ENCODE results near the gene ATP1A3. TPM values are rescaled to one million over a fixed set of nuclear protein-coding genes. Genes with fewer than 3 reads are reported as not detected.

The ATP1A3 gene
- total RNA-seq, 2 experiments from 2014 or later, result 3.2 to 4.6 TPM

DNA sequence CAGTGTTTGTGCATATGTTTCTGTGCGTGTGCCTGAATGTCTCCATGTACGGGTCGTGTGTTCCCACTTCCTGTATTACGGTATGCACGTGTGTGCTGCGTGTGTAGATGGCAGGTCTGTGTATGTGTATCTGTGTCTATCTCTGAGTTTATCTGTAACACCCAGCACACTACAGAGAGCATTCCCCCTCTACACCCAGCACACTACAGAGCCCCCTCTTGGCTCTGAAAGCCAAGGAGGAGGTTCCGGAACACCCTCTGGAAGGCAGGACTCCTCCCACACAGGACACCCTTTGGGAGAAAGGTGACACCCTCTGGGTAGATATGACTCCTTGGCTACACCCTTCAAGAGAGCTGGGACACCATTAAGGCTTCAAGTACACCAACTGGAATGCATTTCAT lies 63.7 kb downstream of the ATP1A3 start:
- no peak overlapping the region for H3K4me3 ChIP-seq (ENCODE audit: low read length)
- H3K36me3 ChIP-seq (ENCODE audit: insufficient read depth, low read length), result no peaks in the 10 kb centered on the region
- no peak for DNase-seq
- H3K4me1 ChIP-seq (ENCODE audit: insufficient read depth, low read length), result peaks cover 50% of the 10 kb centered on the region
- H3K27ac ChIP-seq (ENCODE audit: low read depth in 1 of 2, low read length in 2 of 2), result no peak overlapping the region
- Mint-ChIP-seq H3K27me3 (no peaks in the 10 kb centered on the region), H3K4me3 (peak overlapping the region; percentile 82), H3K4me1 (ENCODE audit: low read depth) (peaks cover 53% of the 10 kb centered on the region), H3K9me3 (no peaks in the 10 kb centered on the region), H3K27ac (peak overlapping the region; percentile 86), H3K36me3 (ENCODE audit: low read depth) (peaks cover 6% of the 10 kb centered on the region)
- CTCF ChIA-PET, result interaction anchor here (1.8 to 2.5 kb wide), 3 partner anchors 57 to 71 kb away, joined by 6 to 9 read pairs (median 9); partner anchors contain the start of gene RPS19
- H3K9me3 ChIP-seq (ENCODE audit: control insufficient read depth in 1 of 2, insufficient read depth in 1 of 2, low read length in 2 of 2), result no peaks in the 10 kb centered on the region
- H3K27me3 ChIP-seq (ENCODE audit: control insufficient read depth in 1 of 2, insufficient read depth in 2 of 2, low read length in 2 of 2), result no peaks in the 10 kb centered on the region
- peak; percentile 19 for ATAC-seq (ENCODE audit: poor library complexity)
- TF ChIP-seq, protein P1, sequence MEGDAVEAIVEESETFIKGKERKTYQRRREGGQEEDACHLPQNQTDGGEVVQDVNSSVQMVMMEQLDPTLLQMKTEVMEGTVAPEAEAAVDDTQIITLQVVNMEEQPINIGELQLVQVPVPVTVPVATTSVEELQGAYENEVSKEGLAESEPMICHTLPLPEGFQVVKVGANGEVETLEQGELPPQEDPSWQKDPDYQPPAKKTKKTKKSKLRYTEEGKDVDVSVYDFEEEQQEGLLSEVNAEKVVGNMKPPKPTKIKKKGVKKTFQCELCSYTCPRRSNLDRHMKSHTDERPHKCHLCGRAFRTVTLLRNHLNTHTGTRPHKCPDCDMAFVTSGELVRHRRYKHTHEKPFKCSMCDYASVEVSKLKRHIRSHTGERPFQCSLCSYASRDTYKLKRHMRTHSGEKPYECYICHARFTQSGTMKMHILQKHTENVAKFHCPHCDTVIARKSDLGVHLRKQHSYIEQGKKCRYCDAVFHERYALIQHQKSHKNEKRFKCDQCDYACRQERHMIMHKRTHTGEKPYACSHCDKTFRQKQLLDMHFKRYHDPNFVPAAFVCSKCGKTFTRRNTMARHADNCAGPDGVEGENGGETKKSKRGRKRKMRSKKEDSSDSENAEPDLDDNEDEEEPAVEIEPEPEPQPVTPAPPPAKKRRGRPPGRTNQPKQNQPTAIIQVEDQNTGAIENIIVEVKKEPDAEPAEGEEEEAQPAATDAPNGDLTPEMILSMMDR (IDR thresholded peaks at IDR 0.05), result no peak
- POLR2A ChIA-PET, result interaction anchor here (0.8 to 4.7 kb wide), 7 partner anchors 13 to 70 kb away, joined by 3 to 62 read pairs (median 7); partner anchors contain the start of genes ARHGEF1 and RPS19
- intact Hi-C loops (cut with DNase I, micrococcal nuclease), result loop anchor here in 1 of 2 experiments (5.0 kb wide), 1 partner anchor 58 kb away; no protein-coding TSS in a partner anchor

DNA sequence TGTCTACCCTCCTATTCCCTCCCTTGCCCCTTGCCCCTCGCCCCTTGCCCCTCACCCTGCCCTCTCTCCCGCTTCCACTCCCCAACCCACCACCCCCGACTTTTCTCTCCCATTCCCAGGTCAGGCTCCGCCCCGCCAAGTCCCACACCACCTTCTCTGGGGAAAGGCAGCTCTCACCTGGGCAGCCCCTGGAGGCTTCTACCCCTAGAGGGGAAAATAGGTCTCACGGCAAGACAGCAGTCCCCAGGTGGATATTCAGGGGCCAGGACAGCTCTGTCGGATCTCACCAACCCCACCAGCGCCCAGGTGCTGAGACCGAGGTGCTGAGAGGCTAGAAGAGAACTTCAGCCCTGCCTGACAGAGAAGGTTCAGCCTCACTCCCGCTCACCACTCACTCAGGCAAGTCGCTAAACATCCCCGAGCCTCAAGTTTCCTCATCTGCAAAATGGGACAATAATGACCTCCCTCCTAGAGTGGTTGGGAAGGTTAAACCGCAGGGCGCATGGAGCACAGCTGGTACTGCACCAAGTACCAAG lies 64.4 kb downstream of the ATP1A3 start:
- H3K9me3 ChIP-seq (ENCODE audit: control insufficient read depth in 1 of 2, insufficient read depth in 1 of 2, low read length in 2 of 2), result no peaks in the 10 kb centered on the region
- no peaks in the 10 kb centered on the region for H3K27me3 ChIP-seq (ENCODE audit: control insufficient read depth in 1 of 2, insufficient read depth in 2 of 2, low read length in 2 of 2)
- TF ChIP-seq, protein P1 (IDR thresholded peaks at IDR 0.05), result no peak
- no peak overlapping the region for H3K4me3 ChIP-seq (ENCODE audit: low read length)
- DNase-seq (no peak), ATAC-seq (ENCODE audit: poor library complexity) (no peak)
- H3K27ac ChIP-seq (ENCODE audit: low read depth in 1 of 2, low read length in 2 of 2), result peak overlapping the region in 1 of 2 donors; percentile 37
- Mint-ChIP-seq H3K9me3 (no peaks in the 10 kb centered on the region), H3K4me1 (ENCODE audit: low read depth) (peaks cover 46% of the 10 kb centered on the region), H3K27ac (peak overlapping the region; percentile 86), H3K36me3 (ENCODE audit: low read depth) (peaks cover 6% of the 10 kb centered on the region), H3K27me3 (no peaks in the 10 kb centered on the region), H3K4me3 (peak overlapping the region; percentile 82)
- intact Hi-C loops (cut with DNase I, micrococcal nuclease), result loop anchor here (2.0 to 5.0 kb wide), 4 partner anchors 15 to 57 kb away; no protein-coding TSS in a partner anchor
- H3K36me3 ChIP-seq (ENCODE audit: insufficient read depth, low read length), result no peaks in the 10 kb centered on the region
- CTCF ChIA-PET, result interaction anchor here (2.1 to 2.5 kb wide), 2 partner anchors 56 to 70 kb away, joined by 9 read pairs; partner anchors contain the start of gene RPS19
- peaks cover 43% of the 10 kb centered on the region for H3K4me1 ChIP-seq (ENCODE audit: insufficient read depth, low read length)
- POLR2A ChIA-PET, result interaction anchor here (1.0 to 4.7 kb wide), 5 partner anchors 18 to 69 kb away, joined by 5 to 62 read pairs (median 7); partner anchors contain the start of genes ARHGEF1 and RPS19

DNA sequence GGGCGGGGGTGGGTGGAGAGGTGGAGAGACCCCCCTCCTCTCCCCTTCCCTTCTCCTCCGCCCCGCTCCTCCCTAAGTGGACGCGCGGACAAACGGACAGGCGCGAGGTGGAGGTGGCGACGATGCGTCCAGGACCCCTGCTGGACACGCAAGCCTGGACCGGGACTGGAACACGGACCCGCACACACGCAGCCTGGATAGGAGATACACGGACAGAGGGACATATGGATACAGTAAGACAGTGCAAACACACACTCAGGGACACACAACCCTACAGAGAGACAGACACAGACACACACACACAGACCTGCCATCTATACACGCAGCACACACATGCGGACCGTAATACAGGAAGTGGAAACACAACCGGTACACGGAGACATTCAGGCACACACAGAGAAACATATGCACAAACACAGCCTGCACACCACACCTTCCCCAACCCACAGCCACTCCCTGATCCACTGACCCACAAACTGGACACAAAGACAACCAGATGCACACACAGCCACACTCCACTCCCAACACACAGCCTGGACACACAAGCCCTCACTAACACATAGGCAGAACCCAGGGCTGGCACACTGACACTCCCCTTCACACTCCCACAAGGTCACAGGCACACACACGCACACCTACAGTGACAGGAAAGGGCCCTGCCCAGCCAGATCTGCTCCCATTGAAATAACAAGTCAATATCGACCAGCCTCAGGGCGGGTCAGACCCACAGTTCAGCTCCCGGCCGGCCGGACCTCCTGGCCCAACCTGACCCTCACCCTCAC lies 65.1 kb downstream of the ATP1A3 start:
- no peaks in the 10 kb centered on the region for H3K9me3 Mint-ChIP-seq
- CTCF ChIA-PET, result interaction anchor here (2.1 to 2.5 kb wide), 2 partner anchors 56 to 69 kb away, joined by 9 read pairs; partner anchors contain the start of gene RPS19
- H3K9me3 ChIP-seq (ENCODE audit: control insufficient read depth in 1 of 2, insufficient read depth in 1 of 2, low read length in 2 of 2), result no peaks in the 10 kb centered on the region
- POLR2A ChIA-PET, result interaction anchor here (1.0 to 4.7 kb wide), 12 partner anchors 12 to 69 kb away, joined by 3 to 62 read pairs (median 6); partner anchors contain the start of genes ARHGEF1 and RPS19
- no peaks in the 10 kb centered on the region for H3K27me3 Mint-ChIP-seq
- peak in 6 of 14 experiments; percentile 20 to 74 (median 66) for DNase-seq
- peaks cover 40% of the 10 kb centered on the region for H3K4me1 Mint-ChIP-seq (ENCODE audit: low read depth)
- H3K27ac ChIP-seq (ENCODE audit: low read depth in 1 of 2, low read length in 2 of 2), result peak overlapping the region in 1 of 2 donors; percentile 37
- no peaks in the 10 kb centered on the region for H3K27me3 ChIP-seq (ENCODE audit: control insufficient read depth in 1 of 2, insufficient read depth in 2 of 2, low read length in 2 of 2)
- peak; percentile 76 for ATAC-seq (ENCODE audit: poor library complexity)
- peak overlapping the region; percentile 90 for H3K4me3 Mint-ChIP-seq
- peaks cover 36% of the 10 kb centered on the region for H3K4me1 ChIP-seq (ENCODE audit: insufficient read depth, low read length)
- intact Hi-C loops (cut with DNase I, micrococcal nuclease), result loop anchor here (2.0 to 5.0 kb wide), 3 partner anchors 16 to 42 kb away; no protein-coding TSS in a partner anchor
- H3K27ac Mint-ChIP-seq, result peak overlapping the region; percentile 86
- peak overlapping the region; percentile 71 for H3K4me3 ChIP-seq (ENCODE audit: low read length)
- no peaks in the 10 kb centered on the region for H3K36me3 ChIP-seq (ENCODE audit: insufficient read depth, low read length)
- H3K36me3 Mint-ChIP-seq (ENCODE audit: low read depth), result peaks cover 6% of the 10 kb centered on the region
- TF ChIP-seq, protein P1 (IDR thresholded peaks at IDR 0.05), result no peak

Data from CD4-positive, alpha-beta T cell (primary cell).